Activated B cell treated with CpG ODN at 0.5 μM for 24 hours (primary cell): Measurements from ENCODE around the gene ZNFX1. TPM values are rescaled to one million over a fixed set of nuclear protein-coding genes. Genes with fewer than 3 reads are reported as not detected.
A peak's percentile ranks its signal among the peaks of the same experiment; 100 is the strongest.

Source experiments
- ATAC-seq: fragments of 200-7000 bp; cut with Tn5 transposase; one replicate; pipeline ENCODE4 v1.10.0; 2021; ENCODE audit warnings: low read depth, mild to moderate bottlenecking, moderate library complexity
- CTCF ChIA-PET: fragments of 350-600 bp; sonication (Branson Sonifier 250); formaldehyde crosslinking; loops from one replicate; lab custom pipeline; 2021; ENCODE audit warnings: antibody characterized with exemption; lab: Charles Lee
- POLR2A ChIA-PET: fragments of 350-600 bp; sonication (Branson Sonifier 250); formaldehyde crosslinking; loops from one replicate; lab custom pipeline; 2021; ENCODE audit warnings: antibody characterized with exemption; lab: Charles Lee
- DNase-seq: peaks from one replicate; pipeline ENCODE4 v3.0.0; 2022
- H3K27ac Mint-ChIP-seq: one replicate; pipeline ENCODE4 v1.8.0; 2020; ENCODE audit warnings: mixed read lengths
- H3K27me3 Mint-ChIP-seq: one replicate; pipeline ENCODE4 v1.8.0; 2021; ENCODE audit warnings: mixed read lengths
- H3K36me3 Mint-ChIP-seq: one replicate; pipeline ENCODE4 v1.8.0; 2021; ENCODE audit warnings: low read depth, mixed read lengths
- H3K4me1 Mint-ChIP-seq: one replicate; pipeline ENCODE4 v1.8.0; 2021; ENCODE audit warnings: mixed read lengths
- H3K4me3 Mint-ChIP-seq: one replicate; pipeline ENCODE4 v1.8.0; 2020; ENCODE audit warnings: mild to moderate bottlenecking, mixed read lengths
- H3K9me3 Mint-ChIP-seq: one replicate; pipeline ENCODE4 v1.8.0; 2020; ENCODE audit warnings: mixed read lengths
- intact Hi-C: fragments of 100-400 bp; cut with micrococcal nuclease; formaldehyde crosslinking; loops from one replicate; pipeline ENCODE4 v1.15.1; 2024
- total RNA-seq: library from RNA; stranded (reverse); gene quantifications from 2 replicates; pipeline ENCODE4 v1.2.3, GENCODE V29; 2022
- TF ChIP-seq, protein P1 (sequence below): fragments of 200-600 bp; IDR thresholded peaks from one replicate; pipeline ENCODE4 v1.8.0; 2022; ENCODE audit warnings: antibody characterized with exemption, mild to moderate bottlenecking

ZNFX1 gene
- total RNA-seq, 1 donor from 2014 or later = 51.9 TPM

DNA sequence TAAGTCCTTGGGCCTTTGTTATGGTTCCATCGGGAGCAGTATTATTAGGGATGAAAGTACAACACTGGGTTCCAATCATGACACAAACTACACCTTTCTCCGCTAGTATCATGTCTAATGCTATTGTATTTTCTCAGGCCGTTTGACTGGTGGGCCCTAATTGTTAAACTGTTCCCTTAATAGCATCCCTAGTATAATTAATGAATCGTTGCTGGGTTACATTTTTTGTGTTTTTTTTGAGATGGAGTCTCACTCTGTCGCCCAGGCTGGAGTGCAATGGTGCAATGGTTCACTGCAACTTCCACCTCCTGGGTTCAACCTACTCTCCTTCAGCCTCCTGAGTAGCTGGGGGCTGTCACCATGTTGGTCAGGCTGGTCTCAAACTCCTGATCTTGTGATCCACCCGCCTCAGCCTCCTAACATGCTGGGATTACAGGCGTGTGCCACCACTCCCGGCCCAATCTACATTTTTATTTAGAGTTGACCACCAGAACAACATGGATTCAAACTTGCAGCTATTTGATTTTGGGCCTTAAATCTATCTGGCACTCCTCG, 4.1 kb upstream of the ZNFX1 start:
- Mint-ChIP-seq H3K4me1 (peaks cover 82% of the 10 kb centered on the region), H3K4me3 (peak overlapping the region; percentile 98), H3K36me3 (peaks cover 92% of the 10 kb centered on the region), H3K9me3 (peaks cover 50% of the 10 kb centered on the region), H3K27me3 (no peaks in the 10 kb centered on the region), H3K27ac (peak overlapping the region; percentile 98)
- ATAC-seq (no peak), DNase-seq (no peak)
- ChIA-PET POLR2A (interaction anchor here (0.9 to 8.0 kb wide), 5 partner anchors 9 to 635 kb away, joined by 3 to 63 read pairs (median 7); no protein-coding TSS in a partner anchor), CTCF (no interaction called here)
- TF ChIP-seq, protein P1, sequence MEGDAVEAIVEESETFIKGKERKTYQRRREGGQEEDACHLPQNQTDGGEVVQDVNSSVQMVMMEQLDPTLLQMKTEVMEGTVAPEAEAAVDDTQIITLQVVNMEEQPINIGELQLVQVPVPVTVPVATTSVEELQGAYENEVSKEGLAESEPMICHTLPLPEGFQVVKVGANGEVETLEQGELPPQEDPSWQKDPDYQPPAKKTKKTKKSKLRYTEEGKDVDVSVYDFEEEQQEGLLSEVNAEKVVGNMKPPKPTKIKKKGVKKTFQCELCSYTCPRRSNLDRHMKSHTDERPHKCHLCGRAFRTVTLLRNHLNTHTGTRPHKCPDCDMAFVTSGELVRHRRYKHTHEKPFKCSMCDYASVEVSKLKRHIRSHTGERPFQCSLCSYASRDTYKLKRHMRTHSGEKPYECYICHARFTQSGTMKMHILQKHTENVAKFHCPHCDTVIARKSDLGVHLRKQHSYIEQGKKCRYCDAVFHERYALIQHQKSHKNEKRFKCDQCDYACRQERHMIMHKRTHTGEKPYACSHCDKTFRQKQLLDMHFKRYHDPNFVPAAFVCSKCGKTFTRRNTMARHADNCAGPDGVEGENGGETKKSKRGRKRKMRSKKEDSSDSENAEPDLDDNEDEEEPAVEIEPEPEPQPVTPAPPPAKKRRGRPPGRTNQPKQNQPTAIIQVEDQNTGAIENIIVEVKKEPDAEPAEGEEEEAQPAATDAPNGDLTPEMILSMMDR = no peak
- intact Hi-C loops = no loop called here

GRCh38 chr20:49281059-49281912, 3.4 kb upstream of the ZNFX1 start:
- DNase-seq = no peak
- Mint-ChIP-seq H3K27me3 (no peaks in the 10 kb centered on the region), H3K36me3 (peaks cover 91% of the 10 kb centered on the region), H3K27ac (peak overlapping the region; percentile 98), H3K4me3 (peak overlapping the region; percentile 98), H3K4me1 (peaks cover 83% of the 10 kb centered on the region), H3K9me3 (peaks cover 44% of the 10 kb centered on the region)
- CTCF ChIA-PET = no interaction called here
- TF ChIP-seq, protein P1 = no peak
- intact Hi-C loops = no loop called here
- no peak for ATAC-seq
- POLR2A ChIA-PET = interaction anchor here (0.9 to 8.0 kb wide), 8 partner anchors 10 to 636 kb away, joined by 3 to 63 read pairs (median 6); partner anchors contain the start of gene SPATA2

GRCh38 chr20:49280463-49281058, 2.7 kb upstream of the ZNFX1 start:
- peak overlapping the region; percentile 98 for H3K27ac Mint-ChIP-seq
- peaks cover 39% of the 10 kb centered on the region for H3K9me3 Mint-ChIP-seq
- no peaks in the 10 kb centered on the region for H3K27me3 Mint-ChIP-seq
- ATAC-seq (no peak), DNase-seq (no peak)
- ChIA-PET CTCF (no interaction called here), POLR2A (interaction anchor here (0.6 to 8.0 kb wide), 9 partner anchors 9 to 1793 kb away, joined by 3 to 63 read pairs (median 4); partner anchors contain the start of genes DDX27 and SPATA2)
- peaks cover 84% of the 10 kb centered on the region for H3K4me1 Mint-ChIP-seq
- H3K4me3 Mint-ChIP-seq = peak overlapping the region; percentile 98
- TF ChIP-seq, protein P1 = no peak
- H3K36me3 Mint-ChIP-seq = peaks cover 86% of the 10 kb centered on the region
- intact Hi-C loops = no loop called here

DNA sequence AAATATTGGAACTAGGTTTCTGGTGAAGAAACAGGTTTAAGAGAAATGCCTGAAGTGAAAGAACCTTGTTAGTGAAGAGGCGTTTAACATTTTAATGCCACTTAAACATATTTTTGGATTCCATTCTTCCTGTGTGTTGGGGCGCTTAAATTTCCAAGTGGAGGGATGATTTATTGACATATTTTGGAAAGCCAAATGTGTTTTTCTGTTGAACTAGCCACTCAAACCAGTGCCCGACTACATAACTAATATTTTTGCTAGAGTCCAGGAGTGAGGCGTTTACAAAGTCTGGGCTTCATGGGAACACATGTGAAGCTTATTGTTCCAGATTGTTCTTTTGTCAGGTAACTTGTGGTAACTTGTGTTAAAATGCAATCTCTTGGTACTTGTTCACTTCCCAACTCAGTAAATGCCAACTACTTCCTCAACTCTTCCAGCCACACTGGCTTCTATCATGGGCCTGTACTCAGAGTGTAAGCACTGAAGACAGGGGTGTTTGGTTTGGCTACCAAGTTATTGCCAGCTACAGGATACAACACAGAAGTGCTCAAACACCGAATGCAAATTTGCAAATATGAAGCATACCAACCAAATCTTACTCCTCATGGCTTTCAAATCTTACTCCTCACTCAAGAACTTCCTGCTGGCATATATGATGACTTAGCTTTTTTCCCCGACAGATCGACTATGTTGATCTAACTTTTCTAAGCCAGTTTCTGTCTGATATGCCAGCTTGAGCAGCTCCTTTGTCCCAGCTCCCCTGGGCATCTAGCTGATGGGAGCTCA, 2.0 kb upstream of the ZNFX1 start:
- ChIA-PET CTCF (no interaction called here), POLR2A (interaction anchor here (0.6 to 8.0 kb wide), 13 partner anchors 7 to 1793 kb away, joined by 3 to 63 read pairs (median 5); partner anchors contain the start of genes CSE1L, DDX27 and SPATA2)
- TF ChIP-seq, protein P1 = no peak
- intact Hi-C loops = loop anchor here (2.0 to 10.0 kb wide), 7 partner anchors 48 to 1928 kb away; partner anchors contain the start of genes CEBPB, PREX1 and PTPN1
- Mint-ChIP-seq H3K27me3 (no peaks in the 10 kb centered on the region), H3K4me1 (peaks cover 81% of the 10 kb centered on the region), H3K27ac (peak overlapping the region; percentile 98), H3K4me3 (peak overlapping the region; percentile 98), H3K9me3 (peaks cover 34% of the 10 kb centered on the region), H3K36me3 (peaks cover 85% of the 10 kb centered on the region)
- no peak for DNase-seq
- ATAC-seq = no peak
